HCT116 (cell line): ENCODE measurements around the gene KIF7.

Experiments
- EZH2phosphoT487 ChIP-seq: fragments of 200-600 bp; IDR thresholded peaks from 2 replicates; pipeline ENCODE4 v1.6.1; 2018; ENCODE audit warnings: antibody characterized with exemption, borderline replicate concordance
- POLR2AphosphoS5 ChIP-seq: IDR thresholded peaks from 2 replicates; pipeline ENCODE4 v1.6.1; 2011; ENCODE audit warnings: mild to moderate bottlenecking, low read depth, low read length, moderate library complexity
- TF ChIP-seq, protein P1 (sequence below), 3 experiments: fragments of 200-600 bp in 1 of 3; sonication (generic) in 1 of 3; IDR thresholded peaks in 2 of 3; conservative IDR thresholded peaks in 1 of 3; 2 replicates each; pipeline ENCODE4 v1.5.1; 2012 to 2017; ENCODE audit warnings: low read depth in 2 of 3, low read length in 2 of 3, antibody characterized with exemption in 1 of 3, borderline replicate concordance in 1 of 3, control low read depth in 1 of 3, mild to moderate bottlenecking in 1 of 3, mixed read lengths in 1 of 3, mixed run types in 1 of 3, moderate library complexity in 1 of 3; ENCODE audit not compliant: insufficient read depth in 1 of 3

DNA sequence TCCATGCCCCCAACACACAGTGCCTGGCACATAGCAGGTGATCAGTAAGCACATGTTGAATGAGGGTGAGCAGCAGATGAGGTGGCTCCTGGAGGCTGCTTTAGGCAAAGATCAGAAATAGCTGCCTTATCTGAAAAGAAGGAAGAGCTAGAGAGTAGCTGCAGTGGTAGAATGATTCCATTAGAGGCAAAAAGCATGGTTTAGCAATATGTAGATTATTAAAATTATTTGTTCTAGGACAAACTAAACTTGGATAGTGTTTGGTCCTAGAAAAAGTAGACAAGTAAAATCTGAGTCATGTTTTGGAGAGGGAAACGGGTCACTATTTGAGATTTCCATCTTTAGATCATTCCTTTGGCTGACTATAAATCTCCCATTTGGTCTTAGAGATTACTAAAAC, 32.1 kb downstream of the KIF7 start:
- TF ChIP-seq EZH2phosphoT487, result no peak
- TF ChIP-seq, protein P1, sequence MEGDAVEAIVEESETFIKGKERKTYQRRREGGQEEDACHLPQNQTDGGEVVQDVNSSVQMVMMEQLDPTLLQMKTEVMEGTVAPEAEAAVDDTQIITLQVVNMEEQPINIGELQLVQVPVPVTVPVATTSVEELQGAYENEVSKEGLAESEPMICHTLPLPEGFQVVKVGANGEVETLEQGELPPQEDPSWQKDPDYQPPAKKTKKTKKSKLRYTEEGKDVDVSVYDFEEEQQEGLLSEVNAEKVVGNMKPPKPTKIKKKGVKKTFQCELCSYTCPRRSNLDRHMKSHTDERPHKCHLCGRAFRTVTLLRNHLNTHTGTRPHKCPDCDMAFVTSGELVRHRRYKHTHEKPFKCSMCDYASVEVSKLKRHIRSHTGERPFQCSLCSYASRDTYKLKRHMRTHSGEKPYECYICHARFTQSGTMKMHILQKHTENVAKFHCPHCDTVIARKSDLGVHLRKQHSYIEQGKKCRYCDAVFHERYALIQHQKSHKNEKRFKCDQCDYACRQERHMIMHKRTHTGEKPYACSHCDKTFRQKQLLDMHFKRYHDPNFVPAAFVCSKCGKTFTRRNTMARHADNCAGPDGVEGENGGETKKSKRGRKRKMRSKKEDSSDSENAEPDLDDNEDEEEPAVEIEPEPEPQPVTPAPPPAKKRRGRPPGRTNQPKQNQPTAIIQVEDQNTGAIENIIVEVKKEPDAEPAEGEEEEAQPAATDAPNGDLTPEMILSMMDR (IDR thresholded peaks at IDR 0.05 in 2 of 3, conservative IDR thresholded peaks at IDR 0.05 in 1 of 3; ENCODE audit: borderline replicate concordance in 1 of 3, insufficient read depth in 1 of 3, low read depth in 2 of 3, low read length in 2 of 3), result no peak
- no peak for TF ChIP-seq POLR2AphosphoS5
